NK-92 (cell line): Measurements from ENCODE around the gene ME1.
"Not testable (repeated sequence)": the region's sequence is repeated elsewhere in the genome, so short reads cannot be mapped to it uniquely, and the experiment has no call there.

Experiments
- DNase-seq: peaks from one replicate; lab custom pipeline; 2025; ENCODE audit not compliant: unreplicated experiment; lab: John Stamatoyannopoulos, UW

ME1 gene

GRCh38 chr6:83430611-83431544 is at the start of gene ME1:
ME1 (minus strand) TSS chr6:83431051; CDS start chr6:83430954, 97 bp downstream.
- DNase-seq: no peak

GRCh38 chr6:83480470-83480869 is 49.6 kb upstream of the ME1 start:
- no peak for DNase-seq

- no peak for DNase-seq
Observed at GRCh38 chr6:83479389-83479788, 48.5 kb upstream of the ME1 start.

- DNase-seq: no peak
Observed at GRCh38 chr6:83476971-83477370, 46.1 kb upstream of the ME1 start.

GRCh38 chr6:83474309-83474708 is 43.5 kb upstream of the ME1 start:
- no peak for DNase-seq

- DNase-seq: no peak
Observed at GRCh38 chr6:83472767-83473166, 41.9 kb upstream of the ME1 start.

GRCh38 chr6:83470587-83470986 is 39.7 kb upstream of the ME1 start:
- DNase-seq: no peak

- DNase-seq: no peak
Observed at GRCh38 chr6:83470001-83470400, 39.1 kb upstream of the ME1 start.

- DNase-seq: no peak
Observed at GRCh38 chr6:83467620-83468036, 36.8 kb upstream of the ME1 start.

GRCh38 chr6:83466328-83466727 is 35.5 kb upstream of the ME1 start:
- no peak for DNase-seq

GRCh38 chr6:83464381-83465140 is 33.7 kb upstream of the ME1 start:
- DNase-seq: no peak

- no peak for DNase-seq
Observed at GRCh38 chr6:83463886-83464285, 33.0 kb upstream of the ME1 start.

- no peak for DNase-seq
Observed at GRCh38 chr6:83462524-83462923, 31.7 kb upstream of the ME1 start.

GRCh38 chr6:83461438-83461837 is 30.6 kb upstream of the ME1 start:
- no peak for DNase-seq

GRCh38 chr6:83459663-83460062 is 28.8 kb upstream of the ME1 start:
- no peak for DNase-seq

GRCh38 chr6:83450015-83450414 is 19.2 kb upstream of the ME1 start:
- not testable (repeated sequence) for DNase-seq

GRCh38 chr6:83444086-83444699 is 13.3 kb upstream of the ME1 start:
- DNase-seq: not testable (repeated sequence)

GRCh38 chr6:83443516-83443915 is 12.7 kb upstream of the ME1 start:
- no peak for DNase-seq

GRCh38 chr6:83442752-83443151 is 11.9 kb upstream of the ME1 start:
- DNase-seq: no peak

GRCh38 chr6:83439201-83439600 is 8.3 kb upstream of the ME1 start:
- no peak for DNase-seq

- DNase-seq: no peak
Observed at GRCh38 chr6:83436674-83437073, 5.8 kb upstream of the ME1 start.

- DNase-seq: no peak
Observed at GRCh38 chr6:83433177-83433576, 2.3 kb upstream of the ME1 start.
